GM19239 (cell line): ENCODE data around the gene PDE8B.

Experiments used
- DNase-seq: peaks from one replicate; pipeline ENCODE4 v3.0.0; 2011; ENCODE audit warnings: low spot score; ENCODE audit not compliant: insufficient read length
- FAIRE-seq: peaks from 2 replicates; lab custom pipeline; 2011; peaks lifted over from hg19 to GRCh38; lab: Jason Lieb, UNC

The PDE8B gene, protein sequence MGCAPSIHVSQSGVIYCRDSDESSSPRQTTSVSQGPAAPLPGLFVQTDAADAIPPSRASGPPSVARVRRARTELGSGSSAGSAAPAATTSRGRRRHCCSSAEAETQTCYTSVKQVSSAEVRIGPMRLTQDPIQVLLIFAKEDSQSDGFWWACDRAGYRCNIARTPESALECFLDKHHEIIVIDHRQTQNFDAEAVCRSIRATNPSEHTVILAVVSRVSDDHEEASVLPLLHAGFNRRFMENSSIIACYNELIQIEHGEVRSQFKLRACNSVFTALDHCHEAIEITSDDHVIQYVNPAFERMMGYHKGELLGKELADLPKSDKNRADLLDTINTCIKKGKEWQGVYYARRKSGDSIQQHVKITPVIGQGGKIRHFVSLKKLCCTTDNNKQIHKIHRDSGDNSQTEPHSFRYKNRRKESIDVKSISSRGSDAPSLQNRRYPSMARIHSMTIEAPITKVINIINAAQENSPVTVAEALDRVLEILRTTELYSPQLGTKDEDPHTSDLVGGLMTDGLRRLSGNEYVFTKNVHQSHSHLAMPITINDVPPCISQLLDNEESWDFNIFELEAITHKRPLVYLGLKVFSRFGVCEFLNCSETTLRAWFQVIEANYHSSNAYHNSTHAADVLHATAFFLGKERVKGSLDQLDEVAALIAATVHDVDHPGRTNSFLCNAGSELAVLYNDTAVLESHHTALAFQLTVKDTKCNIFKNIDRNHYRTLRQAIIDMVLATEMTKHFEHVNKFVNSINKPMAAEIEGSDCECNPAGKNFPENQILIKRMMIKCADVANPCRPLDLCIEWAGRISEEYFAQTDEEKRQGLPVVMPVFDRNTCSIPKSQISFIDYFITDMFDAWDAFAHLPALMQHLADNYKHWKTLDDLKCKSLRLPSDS

DNA sequence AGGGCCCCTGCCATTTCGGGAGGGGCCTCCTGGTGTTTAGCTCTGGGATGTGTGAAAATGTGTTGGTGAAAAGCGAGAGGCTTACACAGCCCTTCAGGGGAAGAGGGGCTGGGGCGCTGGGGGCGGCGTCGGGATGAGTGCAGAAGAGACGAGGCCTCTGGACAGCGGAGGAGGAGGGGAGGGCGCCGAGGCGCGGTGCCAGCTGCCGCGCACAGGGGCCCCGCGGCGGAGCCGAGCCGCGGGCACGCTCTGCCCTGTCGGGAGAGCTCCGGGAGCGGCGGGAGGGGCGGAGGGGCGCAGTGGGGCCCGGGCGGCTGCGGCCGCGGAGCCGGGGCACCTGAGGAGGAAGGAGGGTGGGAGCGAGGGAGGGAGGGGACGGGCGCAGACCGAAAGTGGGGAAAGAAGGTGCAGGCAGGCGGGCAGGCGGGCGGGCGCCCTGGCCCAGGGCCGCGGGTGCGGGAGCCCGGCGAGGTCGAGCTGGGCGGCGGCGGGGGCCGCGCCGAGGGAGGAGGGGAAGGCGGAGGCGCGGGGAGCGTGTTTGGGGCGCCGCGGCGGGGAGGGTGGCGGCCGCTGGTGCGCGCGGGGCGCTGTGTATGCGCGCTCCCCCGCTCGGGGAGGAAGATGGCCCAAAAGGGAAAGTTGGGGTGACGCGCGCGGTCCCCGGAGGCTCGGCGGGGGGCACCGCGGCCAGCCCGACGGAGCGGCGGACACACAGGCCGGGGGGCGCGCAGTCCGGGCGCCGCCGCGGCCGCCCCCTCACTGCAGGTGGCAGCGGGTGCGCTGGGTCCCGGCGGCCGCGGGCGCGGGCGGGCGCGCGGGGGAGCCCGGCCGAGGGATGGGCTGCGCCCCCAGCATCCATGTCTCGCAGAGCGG, at the start of gene PDE8B:
Gene PDE8B, plus strand, starts transcription at position 590 of the 873 bp plus-strand sequence. Its CDS starts 246 bp downstream, at position 836.
- no peak for FAIRE-seq
- no peak for DNase-seq

DNA sequence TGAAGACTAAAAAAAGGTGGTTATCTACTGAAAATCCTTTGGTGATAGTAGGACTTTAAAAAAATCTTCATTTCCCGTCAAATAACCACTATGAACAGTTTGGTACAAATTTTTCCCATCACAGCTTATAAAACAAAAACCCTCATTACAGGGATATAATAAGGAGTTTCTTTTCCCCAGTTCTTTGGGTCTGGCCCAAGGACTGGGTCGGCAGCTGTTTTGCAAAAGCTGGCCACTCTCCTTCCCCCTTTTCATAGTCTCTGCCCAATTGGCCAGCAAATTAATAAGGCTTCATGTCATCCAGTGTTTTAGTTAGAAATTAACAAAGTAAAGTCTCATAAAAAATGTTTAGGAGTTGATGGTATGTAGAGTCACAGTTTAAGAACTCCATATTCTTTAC, 47.0 kb upstream of the PDE8B start:
- FAIRE-seq (no peak), DNase-seq (no peak)

DNA sequence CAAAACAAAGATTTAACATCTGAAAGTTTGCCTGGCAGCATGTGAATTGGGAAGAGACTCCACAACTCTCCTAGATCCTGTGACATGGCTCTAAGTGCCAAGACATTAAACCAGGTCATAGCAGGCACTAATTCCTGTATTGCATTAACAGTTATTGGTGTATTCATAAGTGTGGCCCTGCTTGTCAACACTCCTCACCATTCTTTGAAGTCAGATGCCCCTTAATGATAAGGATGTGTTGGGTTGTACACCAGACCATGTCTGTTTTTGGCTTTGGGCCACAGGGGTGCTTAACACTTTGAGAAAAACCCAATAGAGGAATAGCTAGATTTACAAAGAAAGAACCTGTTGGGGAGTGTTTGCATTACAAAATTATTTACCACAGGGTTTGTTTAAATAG, 43.4 kb upstream of the PDE8B start:
- DNase-seq, result no peak
- no peak for FAIRE-seq

DNA sequence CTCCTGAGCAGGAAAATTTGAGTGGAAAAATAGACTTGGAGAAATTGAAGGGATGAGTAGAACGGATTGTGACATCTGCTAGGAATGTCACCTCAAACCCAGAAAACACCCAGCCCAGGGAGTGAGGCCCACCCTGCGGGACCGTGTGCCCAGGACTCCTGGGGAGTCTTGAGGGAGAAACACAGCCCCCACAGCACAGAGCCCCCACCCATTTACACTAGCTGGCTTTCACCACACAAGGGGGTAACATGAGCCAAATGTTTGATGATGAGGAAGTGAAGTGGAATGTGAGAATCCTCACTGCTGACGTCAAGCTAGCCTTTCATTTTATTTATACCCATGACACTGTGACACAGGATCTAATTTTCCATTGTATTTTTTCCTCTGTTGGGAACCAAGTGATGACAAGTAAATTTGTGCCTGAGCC, 42.8 kb upstream of the PDE8B start:
- DNase-seq (no peak), FAIRE-seq (no peak)

DNA sequence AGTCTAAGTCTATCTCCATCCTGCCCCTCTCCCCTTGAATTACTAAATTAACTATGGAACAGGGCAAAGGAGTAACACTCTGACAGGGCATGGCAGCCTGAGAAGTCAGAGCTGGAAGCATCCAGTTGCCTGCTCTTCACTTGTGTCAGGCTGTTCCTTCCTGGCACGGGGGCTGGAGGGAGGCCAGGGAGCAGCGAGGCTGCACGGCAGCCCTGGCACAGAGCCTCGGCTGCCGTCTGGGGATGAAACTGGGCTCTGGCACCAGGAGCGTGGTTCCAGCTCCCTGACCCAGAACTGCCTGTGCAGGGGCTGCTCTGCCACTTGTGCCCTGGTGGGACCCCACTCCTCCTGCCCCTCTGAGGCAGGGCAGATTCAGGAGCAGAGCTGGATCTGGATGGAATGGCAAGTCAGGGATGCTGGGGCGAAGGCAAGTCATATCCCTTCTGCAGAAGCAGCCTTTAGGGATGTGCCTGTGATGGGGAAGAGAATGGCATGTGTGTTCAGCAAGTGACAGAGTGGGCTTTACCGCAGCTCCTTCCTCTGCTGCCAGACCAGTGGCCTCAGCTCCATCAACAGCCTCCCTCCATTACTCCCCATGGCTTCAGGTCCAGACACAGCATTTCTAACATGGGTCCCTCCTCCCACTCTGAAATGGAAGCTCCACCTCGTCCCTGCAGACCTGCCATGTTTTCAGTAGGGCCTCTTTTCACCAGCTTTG, 42.2 kb upstream of the PDE8B start:
- FAIRE-seq, result no peak
- DNase-seq, result no peak

DNA sequence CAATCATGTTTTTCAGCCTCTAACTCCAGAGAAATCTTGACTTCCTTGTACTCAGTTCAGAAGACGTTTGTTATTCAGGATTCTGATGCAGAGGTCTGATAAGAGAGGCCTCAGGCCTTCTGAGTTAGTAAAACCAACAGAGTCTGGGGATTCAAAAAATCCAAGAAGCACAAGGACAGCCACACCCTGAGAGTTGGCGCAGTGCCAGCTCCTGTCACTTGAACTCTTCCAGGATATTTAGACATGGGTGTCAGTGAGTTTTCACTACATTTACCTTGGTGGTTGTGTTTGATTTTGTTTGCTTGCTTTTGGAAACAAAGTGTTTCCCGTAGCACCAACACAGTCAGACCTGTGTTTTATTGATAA, 41.6 kb upstream of the PDE8B start:
- DNase-seq (no peak), FAIRE-seq (no peak)

DNA sequence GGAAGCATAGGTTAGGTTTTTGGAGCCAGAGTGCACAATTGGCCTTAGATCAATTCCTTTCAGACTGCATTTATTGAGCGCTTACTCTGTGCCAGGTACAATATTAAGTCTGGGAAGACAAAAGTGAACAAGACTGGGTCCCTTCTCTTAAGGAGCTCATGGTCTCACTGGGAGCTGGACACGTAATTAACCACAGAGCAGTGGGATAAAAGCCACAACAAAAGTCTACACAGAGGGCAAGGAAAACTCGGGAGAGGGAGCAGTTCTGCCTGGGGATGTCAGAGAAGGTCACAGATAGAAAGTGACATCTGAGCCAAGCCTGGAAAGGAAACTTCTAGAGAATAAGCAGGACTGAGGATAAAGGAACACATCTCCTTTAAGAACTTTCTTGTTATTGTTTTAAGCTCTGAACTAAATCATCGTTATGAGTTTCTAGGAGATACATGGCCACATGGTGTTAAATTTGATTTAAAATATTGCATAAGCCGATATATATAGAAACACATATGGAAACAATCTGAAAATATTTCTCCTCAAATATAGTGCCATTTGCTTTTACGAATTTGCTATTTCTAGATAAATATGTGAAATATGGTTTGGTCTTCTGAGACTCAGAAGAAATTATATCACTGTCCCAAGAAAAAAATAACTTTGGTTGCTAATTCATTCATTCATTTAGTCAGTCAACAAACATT, 40.1 kb upstream of the PDE8B start:
- FAIRE-seq (no peak), DNase-seq (no peak)

DNA sequence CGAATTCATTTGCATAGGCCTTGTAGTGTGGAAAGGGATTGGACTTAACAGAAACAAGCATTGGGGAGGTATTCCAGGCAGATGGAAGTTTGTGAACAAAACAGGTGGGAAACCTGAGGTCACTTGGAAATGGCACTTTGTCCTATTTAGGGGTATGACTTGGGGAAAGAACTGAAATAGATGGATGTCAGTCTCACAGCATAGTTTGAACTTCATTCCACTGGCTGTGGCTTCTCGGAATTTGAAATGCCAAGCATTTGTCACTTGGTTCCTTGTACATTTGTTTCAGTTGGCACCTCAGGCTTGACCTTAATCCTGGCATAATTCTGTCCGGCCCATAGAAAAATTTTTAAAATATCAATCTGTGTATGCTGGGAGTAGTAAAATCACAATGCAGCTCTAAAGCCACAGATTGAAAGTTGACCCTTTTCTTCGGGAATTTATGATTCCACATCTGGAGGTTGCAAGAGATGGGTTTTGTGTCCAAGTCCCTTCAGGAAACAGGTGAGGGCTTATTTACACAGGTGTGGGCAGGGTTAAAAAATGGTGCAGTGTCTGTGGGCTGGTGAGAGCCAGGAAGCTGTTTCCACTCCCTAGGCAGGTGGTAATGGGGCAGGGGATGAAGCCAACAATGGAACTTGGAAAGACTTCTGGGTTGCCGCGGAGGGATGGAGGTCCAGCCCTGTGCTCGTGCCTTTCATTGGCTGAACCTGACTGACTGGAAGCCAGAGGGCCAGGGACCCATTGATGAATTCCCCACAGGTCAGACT, 39.2 kb upstream of the PDE8B start:
- no peak for DNase-seq
- no peak for FAIRE-seq

DNA sequence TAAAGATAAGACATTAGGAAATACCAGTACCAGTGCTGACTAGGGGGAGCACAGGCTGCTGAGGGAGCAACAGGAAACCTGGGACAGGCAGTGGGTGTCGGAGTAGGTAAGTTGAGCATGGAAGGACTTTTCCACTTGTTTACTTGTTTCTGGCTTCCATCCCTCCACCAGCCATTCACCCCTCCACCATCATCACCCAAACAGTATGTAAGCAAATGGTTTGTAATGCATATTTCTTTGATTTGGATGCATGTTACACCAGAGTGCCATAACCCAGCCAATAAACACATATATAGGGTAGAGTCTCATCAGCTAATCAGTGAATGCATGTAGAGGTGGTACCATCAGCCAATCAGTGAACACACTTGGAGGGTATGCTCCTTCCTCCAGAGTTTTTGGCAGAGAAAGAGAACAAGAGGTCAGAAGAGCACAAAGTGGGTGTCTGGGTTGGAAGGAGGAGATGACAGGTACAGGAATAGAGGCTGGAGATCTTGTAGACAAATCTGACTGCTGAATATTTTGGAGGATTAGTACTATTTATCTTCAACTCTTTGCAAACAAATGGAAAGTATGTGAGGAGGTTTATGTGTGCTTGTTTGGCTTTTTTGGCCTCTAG, 37.7 kb upstream of the PDE8B start:
- no peak for DNase-seq
- no peak for FAIRE-seq

DNA sequence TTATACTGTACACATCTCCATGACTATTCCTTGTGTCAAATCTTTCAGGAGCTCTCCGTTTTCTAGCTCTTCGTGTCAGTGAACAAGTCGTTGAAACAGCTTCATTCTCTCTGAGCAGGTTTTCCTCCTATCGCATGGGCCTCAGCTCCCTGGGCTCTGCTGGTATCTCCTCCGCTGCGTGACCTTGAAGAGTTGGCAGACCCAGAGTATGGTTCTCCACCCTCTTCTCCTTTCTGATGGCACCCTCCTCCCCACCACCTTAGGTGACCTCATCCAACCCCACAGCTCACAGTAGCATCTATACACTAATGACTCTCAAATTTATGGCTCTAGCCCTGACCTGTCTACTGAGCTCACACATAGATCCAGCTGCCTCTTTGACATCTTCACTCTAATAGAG, 36.0 kb upstream of the PDE8B start:
- FAIRE-seq (no peak), DNase-seq (no peak)

DNA sequence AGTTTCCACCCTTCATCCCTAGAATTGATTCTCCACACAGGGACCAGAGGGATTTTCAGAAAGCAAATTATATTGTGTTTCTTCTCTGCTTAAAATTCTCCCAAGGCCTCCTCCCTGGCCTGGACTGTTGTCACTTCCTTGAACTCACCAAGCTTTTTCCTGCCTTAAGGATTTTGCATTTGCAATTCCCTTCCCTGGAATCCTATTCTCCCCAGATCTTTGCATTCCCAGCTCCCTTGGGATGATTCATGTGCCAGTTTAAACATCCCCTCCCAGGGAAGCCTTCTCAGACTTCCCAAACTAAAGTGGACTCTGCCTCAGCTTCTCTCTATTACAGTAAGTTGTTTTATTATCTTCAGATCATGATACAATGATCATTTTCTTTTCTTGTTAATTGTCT, 35.2 kb upstream of the PDE8B start:
- FAIRE-seq, result no peak
- no peak for DNase-seq

DNA sequence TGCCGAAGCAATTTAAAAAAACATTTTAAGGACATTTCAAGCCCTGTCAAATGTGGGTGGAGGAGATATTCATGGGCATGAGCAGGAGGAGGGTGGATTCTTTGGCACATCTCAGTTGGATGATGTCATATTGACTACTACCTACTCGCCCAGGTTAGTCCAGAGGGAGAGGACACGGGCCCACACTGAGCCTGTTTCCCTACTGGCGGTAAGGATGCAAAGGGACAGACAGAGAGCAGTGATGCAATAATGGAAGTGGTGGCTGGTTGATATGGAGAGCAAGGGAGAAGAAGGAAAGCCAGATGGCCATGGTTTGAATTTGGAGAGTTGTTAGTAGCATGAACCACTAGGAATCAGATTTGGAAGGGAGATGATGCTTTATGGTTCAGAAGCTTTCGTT, 34.1 kb upstream of the PDE8B start:
- no peak for FAIRE-seq
- DNase-seq, result no peak

DNA sequence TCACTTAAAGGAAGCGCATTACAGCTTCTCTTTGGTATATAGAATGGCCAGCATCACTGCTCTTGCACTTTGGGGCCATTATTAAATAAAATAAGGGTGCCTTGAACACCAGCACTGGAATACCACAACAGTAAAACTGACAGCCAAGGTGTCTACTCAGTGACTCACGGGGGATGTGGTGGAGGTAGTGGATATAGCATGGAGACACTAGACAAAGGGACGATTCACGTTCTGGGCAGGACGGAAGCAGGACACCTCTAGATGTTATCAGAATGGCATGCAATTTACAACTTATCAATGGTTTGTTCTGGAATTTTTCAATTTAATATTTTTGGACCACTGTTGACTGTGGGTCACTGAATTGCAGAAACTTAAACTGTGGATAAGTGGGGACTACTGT, 32.9 kb upstream of the PDE8B start:
- FAIRE-seq (no peak), DNase-seq (no peak)

DNA sequence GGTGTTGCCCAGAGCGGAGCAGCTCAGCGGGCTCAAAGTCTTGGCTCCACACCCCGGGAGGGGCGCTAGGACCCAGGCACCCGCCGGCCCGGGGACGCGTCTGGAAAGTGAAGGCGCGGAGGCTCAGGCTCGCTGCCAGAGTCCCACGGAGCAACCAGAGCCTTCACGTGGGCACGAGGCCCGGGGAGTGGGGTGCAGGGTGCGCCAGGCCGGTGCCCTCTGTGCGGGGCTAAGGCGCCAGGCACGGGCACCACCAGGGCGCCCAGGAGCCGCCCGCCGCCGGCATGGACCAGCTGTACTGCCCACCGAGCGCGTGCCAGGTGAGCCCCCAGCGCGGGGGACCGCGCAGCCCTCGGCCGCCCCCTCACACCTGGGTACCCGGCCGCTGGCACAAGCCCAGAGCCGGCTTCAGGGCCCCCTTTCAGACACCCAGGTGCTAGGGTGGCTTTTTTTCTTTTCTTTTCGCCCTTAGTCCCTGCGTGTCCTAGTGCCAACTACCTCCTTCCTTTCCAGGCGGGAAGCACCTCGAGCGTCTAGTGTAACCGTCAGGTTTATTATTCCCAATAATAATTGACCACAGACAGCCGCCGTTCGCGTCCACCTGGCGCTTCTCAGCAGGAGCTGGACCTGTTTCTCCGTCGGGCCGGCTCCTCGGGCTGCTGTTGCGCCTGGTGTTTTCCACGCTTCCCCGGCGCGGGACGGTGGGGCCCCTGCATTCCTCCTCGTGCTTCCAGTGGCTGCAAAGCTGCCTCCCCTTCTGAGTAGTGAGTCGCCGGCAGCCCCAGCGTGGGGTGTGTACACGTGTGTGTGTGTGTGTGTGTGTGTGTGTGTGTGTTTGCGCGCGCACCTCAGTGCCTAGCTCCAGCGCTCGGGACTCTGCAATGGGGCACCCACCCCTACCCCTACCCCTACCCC, 30.1 kb upstream of the PDE8B start:
- FAIRE-seq (no peak), DNase-seq (no peak)

DNA sequence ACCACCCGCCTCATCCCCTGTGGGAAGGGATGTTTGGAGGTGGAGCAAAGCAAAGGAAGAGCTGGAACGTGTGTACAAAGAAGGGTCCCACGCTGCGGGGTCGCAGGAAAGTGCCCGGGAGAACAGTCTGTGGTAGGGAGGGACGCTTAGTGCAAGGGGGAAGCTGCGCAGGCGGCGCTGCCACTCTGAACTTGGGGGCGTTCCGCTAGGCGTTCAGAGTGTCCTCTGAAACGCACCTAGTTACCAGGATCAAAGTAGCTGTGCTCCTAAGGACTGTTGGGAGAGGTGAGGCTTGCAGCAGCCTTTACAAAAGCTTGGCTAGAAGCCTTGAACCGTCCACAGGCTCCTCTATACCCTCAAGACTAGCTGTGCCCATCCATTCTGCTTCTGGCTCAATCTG, 29.3 kb upstream of the PDE8B start:
- no peak for FAIRE-seq

DNA sequence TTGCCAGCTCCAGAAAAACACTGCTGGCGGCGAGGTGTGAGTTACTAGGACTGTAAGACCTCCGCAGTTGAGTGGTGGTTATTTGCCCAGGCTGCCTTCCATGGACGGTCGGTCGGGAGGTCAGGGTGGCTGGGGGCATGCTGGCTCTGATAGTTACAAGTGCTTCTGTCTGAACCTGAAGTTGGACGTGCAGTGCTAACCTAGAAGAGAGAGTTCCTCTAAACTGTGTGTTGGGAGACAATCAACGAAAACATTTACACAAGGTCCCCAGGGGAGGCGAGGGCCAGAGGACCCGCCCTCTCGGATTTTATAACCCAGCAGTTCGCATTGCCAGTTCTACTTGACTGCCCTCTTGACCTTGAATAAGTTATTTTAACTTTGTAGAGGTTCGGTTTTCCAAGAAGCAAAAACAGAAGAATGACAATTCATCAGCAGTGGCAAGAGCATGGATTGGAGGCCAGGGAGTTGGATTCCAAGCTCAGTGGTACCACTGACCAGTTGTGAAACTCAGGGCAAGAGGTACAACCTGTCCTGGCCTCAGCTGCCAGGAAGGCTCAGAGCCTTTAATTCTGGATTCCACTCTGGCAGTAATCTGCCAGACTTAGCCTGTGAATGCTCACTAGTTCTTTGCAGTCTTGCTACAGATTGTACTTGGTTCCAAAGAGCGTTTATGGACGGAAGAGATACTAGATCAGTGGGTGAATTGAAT, 28.7 kb upstream of the PDE8B start:
- DNase-seq (no peak), FAIRE-seq (no peak)

More for the DNA sequence above, 29.3 kb upstream of the PDE8B start:
- DNase-seq, result no peak
